ENCODE results near the gene GATA3. TPM values are rescaled to one million over a fixed set of nuclear protein-coding genes. Genes with fewer than 3 reads are reported as not detected.

The GATA3 gene
- total and polyA plus RNA-seq, 2 of the 8 experiments (the other 6 are each of a cell fraction or from before 2014, with no cell fraction given) = 0.02 to 0.43 TPM

GRCh38 chr10:8040651-8041050, 13.8 kb upstream of the GATA3 start (continued):
- no peak for TF ChIP-seq RFX5 (IDR thresholded peaks at IDR 0.05; ENCODE audit: borderline replicate concordance, low read depth, low read length)
- TF ChIP-seq E2F6 (IDR thresholded peaks at IDR 0.05) = no peak
- TF ChIP-seq POU5F1 (IDR thresholded peaks at IDR 0.05; ENCODE audit: low read depth, low read length) = no peak

Measured in H1 (cell line).